A549 (cell line): ENCODE measurements around the gene N4BP3. TPM values are rescaled to one million over a fixed set of nuclear protein-coding genes. Genes with fewer than 3 reads are reported as not detected.

ENCODE experiments used
- ATAC-seq, 2 experiments: fragments of 200-7000 bp in 1 of 2; fragments of >200 bp in 1 of 2; cut with Nextera tagmentation in 1 of 2; cut with Tn5 transposase in 1 of 2; 3 replicates each; pipeline versions ENCODE4 v1.8.0 to v1.9.1; 2018 to 2020; ENCODE audit warnings: mild to moderate bottlenecking in 1 of 2, moderate library complexity in 1 of 2
- CTCF ChIA-PET: fragments of 300-600 bp; sonication (Branson Sonifier 250); formaldehyde crosslinking; extraction: SDS; loops from one replicate; lab custom pipeline; 2021; ENCODE audit warnings: antibody characterized with exemption, inconsistent platforms; lab: Yijun Ruan, JAX
- POLR2A ChIA-PET: fragments of 350-600 bp; formaldehyde crosslinking; extraction: SDS; loops from one replicate; lab custom pipeline; 2021; ENCODE audit warnings: antibody characterized with exemption, inconsistent platforms; lab: Yijun Ruan, JAX
- DNase-seq, 2 experiments: peaks; one replicate each; pipeline versions ENCODE4 v3.0.0 to v3.0.0-alpha.2; 2011 to 2016; ENCODE audit warnings: low read depth in 1 of 2, low spot score in 1 of 2
- FAIRE-seq: peaks from 2 replicates; lab custom pipeline; 2011; peaks lifted over from hg19 to GRCh38; lab: Jason Lieb, UNC
- H3K27ac ChIP-seq, 2 experiments: fragments of >200 bp; sonication (Bioruptor Twin); formaldehyde crosslinking; 3 replicates each; pipeline ENCODE4 v1.5.1; 2016 to 2017
- H3K4me1 ChIP-seq: fragments of >200 bp; sonication (Bioruptor Twin); formaldehyde crosslinking; 3 replicates; pipeline ENCODE4 v1.6.1; 2016
- H3K4me2 ChIP-seq: fragments of >200 bp; sonication (Bioruptor Twin); formaldehyde crosslinking; 3 replicates; pipeline ENCODE4 v1.6.1; 2016
- H3K4me3 ChIP-seq: fragments of >200 bp; sonication (Bioruptor Twin); formaldehyde crosslinking; 3 replicates; pipeline ENCODE4 v1.5.1; 2016
- H3K9me3 ChIP-seq: fragments of >200 bp; sonication (Bioruptor Twin); formaldehyde crosslinking; 3 replicates; pipeline ENCODE4 v1.6.1; 2016
- CEBPB ChIP-seq, 2 experiments: fragments of >200 bp in 1 of 2; sonication (Bioruptor Twin) in 1 of 2; formaldehyde crosslinking in 1 of 2; IDR thresholded peaks; 2 replicates each; pipeline ENCODE4 v1.6.1; 2012 to 2016
- CHD4 ChIP-seq: fragments of 200-600 bp; sonication (generic); IDR thresholded peaks from 2 replicates; pipeline ENCODE4 v1.6.1; 2016; ENCODE audit warnings: antibody characterized with exemption, mild to moderate bottlenecking, borderline replicate concordance
- ESRRA ChIP-seq: fragments of 150-350 bp; IDR thresholded peaks from 2 replicates; pipeline ENCODE4 v1.6.1; 2014; ENCODE audit warnings: mild to moderate bottlenecking, low read length, borderline replicate concordance
- FOSL2 ChIP-seq, 2 experiments: fragments of 450-650 bp in 1 of 2; fragments of >200 bp in 1 of 2; sonication (Bioruptor Twin) in 1 of 2; formaldehyde crosslinking; IDR thresholded peaks; 2 replicates each; pipeline versions ENCODE4 v1.5.0 to v1.6.1; 2016 to 2020; ENCODE audit warnings: mild to moderate bottlenecking in 1 of 2, moderate library complexity in 1 of 2
- FOXS1 ChIP-seq: fragments of 250-450 bp; sonication (Bioruptor Pico); IDR thresholded peaks from 2 replicates; pipeline ENCODE4 v1.5.0; 2020; ENCODE audit warnings: mild to moderate bottlenecking, moderate library complexity
- HDAC2 ChIP-seq: fragments of 200-600 bp; sonication (generic); IDR thresholded peaks from 2 replicates; pipeline ENCODE4 v1.6.1; 2016
- HEYL ChIP-seq: fragments of 250-450 bp; sonication (Bioruptor Pico); IDR thresholded peaks from 2 replicates; pipeline ENCODE4 v1.8.0; 2021; ENCODE audit warnings: mild to moderate bottlenecking, moderate library complexity
- HOXB13 ChIP-seq: fragments of 250-450 bp; sonication (Bioruptor Pico); IDR thresholded peaks from 2 replicates; pipeline ENCODE4 v1.5.0; 2020; ENCODE audit warnings: low read depth, mild to moderate bottlenecking, moderate library complexity
- HOXB5 ChIP-seq: fragments of 250-450 bp; sonication (Bioruptor Pico); IDR thresholded peaks from 2 replicates; pipeline ENCODE4 v1.5.0; 2020; ENCODE audit warnings: mild to moderate bottlenecking, moderate library complexity
- KDM1A ChIP-seq: fragments of 200-600 bp; sonication (generic); IDR thresholded peaks from 2 replicates; pipeline ENCODE4 v1.6.1; 2016; ENCODE audit warnings: low read depth, mild to moderate bottlenecking
- KDM5A ChIP-seq: fragments of 200-600 bp; sonication (generic); IDR thresholded peaks from 2 replicates; pipeline ENCODE4 v1.6.1; 2016; ENCODE audit warnings: antibody characterized with exemption, mild to moderate bottlenecking
- NR3C1 ChIP-seq: fragments of >200 bp; sonication (Bioruptor Twin); formaldehyde crosslinking; IDR thresholded peaks from 3 replicates; pipeline ENCODE4 v1.6.1; 2017
- PHF8 ChIP-seq: fragments of 200-600 bp; sonication (generic); IDR thresholded peaks from 2 replicates; pipeline ENCODE4 v1.6.1; 2016; ENCODE audit warnings: low read depth, mild to moderate bottlenecking, antibody characterized with exemption, moderate library complexity, borderline replicate concordance
- RARB ChIP-seq: fragments of 250-450 bp; sonication (Bioruptor Pico); IDR thresholded peaks from 2 replicates; pipeline ENCODE4 v1.8.0; 2021; ENCODE audit warnings: mild to moderate bottlenecking, moderate library complexity
- RNF2 ChIP-seq: fragments of 200-600 bp; sonication (generic); IDR thresholded peaks from 2 replicates; pipeline ENCODE4 v1.6.1; 2016; ENCODE audit warnings: low read depth, mild to moderate bottlenecking, antibody characterized with exemption, moderate library complexity, borderline replicate concordance
- SREBF2 ChIP-seq: fragments of 450-650 bp; IDR thresholded peaks from 2 replicates; pipeline ENCODE4 v1.6.1; 2014; ENCODE audit warnings: mild to moderate bottlenecking, moderate library complexity
- TFCP2L1 ChIP-seq: fragments of 250-450 bp; sonication (Bioruptor Pico); IDR thresholded peaks from 2 replicates; pipeline ENCODE4 v1.5.0; 2021; ENCODE audit warnings: mild to moderate bottlenecking
- TP53 ChIP-seq: fragments of 250-450 bp; sonication (Bioruptor Pico); IDR thresholded peaks from 2 replicates; pipeline ENCODE4 v1.5.0; 2021; ENCODE audit warnings: mild to moderate bottlenecking, moderate library complexity
- ZC3H11A ChIP-seq: fragments of 450-650 bp; IDR thresholded peaks from 2 replicates; pipeline ENCODE4 v1.6.1; 2014; ENCODE audit warnings: antibody characterized with exemption, mild to moderate bottlenecking
- WGBS: methylation state at CpG from one replicate; pipeline ENCODE4 v1.1.6; 2017; ENCODE audit errors: missing lambda C conversion rate; 5-methylcytosine and 5-hydroxymethylcytosine counted together
- polyA plus RNA-seq, 4 experiments: library from polyadenylated mRNA; depleted of rRNA in 3 of 4; stranded (reverse); fragments of >200 nt; fragmentation: RNase III in 1 of 4; extraction: RNeasy Plus Mini Kit Qiagen cat#74134 plus additional on column Dnase treatment in 1 of 4; gene quantifications; 2 replicates in 3 of 4; 3 replicates in 1 of 4; pipeline ENCODE4 v1.2.3, GENCODE V29; 2011 to 2017
- TF ChIP-seq, protein P1 (sequence below): fragments of >200 bp; sonication (Bioruptor Twin); formaldehyde crosslinking; IDR thresholded peaks from 3 replicates; pipeline ENCODE4 v1.6.1; 2016
- TF ChIP-seq, protein P2 (sequence below): fragments of 250-450 bp; sonication (Bioruptor Pico); IDR thresholded peaks from 2 replicates; pipeline ENCODE4 v1.5.0; 2020; ENCODE audit warnings: low read depth, mild to moderate bottlenecking, moderate library complexity

The N4BP3 gene
- polyA plus RNA-seq, 2 of the 4 experiments (the other 2 are of a cell fraction): 0.12 to 0.15 TPM

DNA sequence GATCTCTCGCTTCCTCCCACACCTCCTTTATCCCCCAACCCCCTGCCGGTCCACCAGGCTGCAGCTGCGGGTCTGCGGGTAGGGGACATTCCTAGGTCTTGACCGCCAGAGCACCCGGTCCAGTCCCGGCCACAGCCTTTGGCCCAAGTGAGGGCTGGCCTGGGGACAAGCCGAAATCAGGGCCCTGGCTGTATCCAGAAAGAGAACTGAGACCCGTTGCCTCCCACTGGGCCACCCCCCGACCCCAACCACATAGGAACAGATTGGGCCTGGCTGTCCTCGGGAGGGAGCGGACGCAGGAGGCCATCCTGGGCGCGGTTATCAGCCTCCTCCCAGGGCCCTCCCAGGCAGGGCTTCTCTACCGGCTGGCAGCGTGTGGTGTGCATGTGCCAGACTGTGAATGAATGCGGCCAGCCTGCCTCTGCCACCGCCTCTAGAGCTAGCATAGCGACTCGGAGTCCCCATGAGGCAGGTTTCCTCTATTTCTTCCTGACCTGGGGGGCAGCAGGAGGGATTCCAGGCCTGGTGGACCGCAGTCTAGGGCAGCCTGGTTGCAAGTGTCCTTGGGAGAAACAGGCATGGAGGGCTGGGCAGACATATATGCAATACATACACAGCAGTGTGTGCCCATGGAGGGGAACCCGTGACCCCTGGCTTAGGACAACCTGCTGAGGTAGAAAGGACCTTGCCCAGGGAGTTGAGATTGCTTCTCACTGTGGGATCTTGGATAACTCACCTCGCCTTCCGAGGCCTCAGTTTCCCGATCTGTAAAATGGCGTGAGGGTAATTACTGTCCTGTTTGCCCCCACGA is 1.2 kb downstream of the N4BP3 start:
- Histone ChIP-seq H3K27ac (peak overlapping the region in 1 of 2 experiments; percentile 87; a peak in 3 of 6 replicates), H3K9me3 (no peaks in the 10 kb centered on the region), H3K4me3 (peak overlapping the region; percentile 59), H3K4me2 (peak overlapping the region; percentile 96), H3K4me1 (peaks cover 7% of the 10 kb centered on the region; the same call in 2 of the 3 replicates)
- ChIA-PET POLR2A (no interaction called here), CTCF (interaction anchor here (1.1 to 1.2 kb wide), 5 partner anchors 10 to 49 kb away, joined by 3 to 4 read pairs (median 3); no protein-coding TSS in a partner anchor)
- peak; percentile 27 to 57; a peak in 3 of 6 replicates for ATAC-seq
- 57% methylated on average over 15 of the region's 28 CpGs for WGBS
- no peak for DNase-seq
- TF ChIP-seq, protein P1, sequence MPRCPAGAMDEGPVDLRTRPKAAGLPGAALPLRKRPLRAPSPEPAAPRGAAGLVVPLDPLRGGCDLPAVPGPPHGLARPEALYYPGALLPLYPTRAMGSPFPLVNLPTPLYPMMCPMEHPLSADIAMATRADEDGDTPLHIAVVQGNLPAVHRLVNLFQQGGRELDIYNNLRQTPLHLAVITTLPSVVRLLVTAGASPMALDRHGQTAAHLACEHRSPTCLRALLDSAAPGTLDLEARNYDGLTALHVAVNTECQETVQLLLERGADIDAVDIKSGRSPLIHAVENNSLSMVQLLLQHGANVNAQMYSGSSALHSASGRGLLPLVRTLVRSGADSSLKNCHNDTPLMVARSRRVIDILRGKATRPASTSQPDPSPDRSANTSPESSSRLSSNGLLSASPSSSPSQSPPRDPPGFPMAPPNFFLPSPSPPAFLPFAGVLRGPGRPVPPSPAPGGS: no peak
- no peak for TF ChIP-seq RNF2
- TF ChIP-seq CEBPB (IDR thresholded peaks at IDR 0.05): no peak
- TF ChIP-seq RARB (CRISPR knock-in tag): no peak
- TF ChIP-seq ZC3H11A: no peak
- no peak for TF ChIP-seq KDM5A
- TF ChIP-seq NR3C1: no peak
- TF ChIP-seq, protein P2, sequence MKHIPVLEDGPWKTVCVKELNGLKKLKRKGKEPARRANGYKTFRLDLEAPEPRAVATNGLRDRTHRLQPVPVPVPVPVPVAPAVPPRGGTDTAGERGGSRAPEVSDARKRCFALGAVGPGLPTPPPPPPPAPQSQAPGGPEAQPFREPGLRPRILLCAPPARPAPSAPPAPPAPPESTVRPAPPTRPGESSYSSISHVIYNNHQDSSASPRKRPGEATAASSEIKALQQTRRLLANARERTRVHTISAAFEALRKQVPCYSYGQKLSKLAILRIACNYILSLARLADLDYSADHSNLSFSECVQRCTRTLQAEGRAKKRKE (CRISPR knock-in tag): no peak
- TF ChIP-seq HOXB13 (CRISPR knock-in tag): no peak
- TF ChIP-seq TFCP2L1 (CRISPR knock-in tag): no peak
- TF ChIP-seq HEYL: no peak
- TF ChIP-seq CHD4: no peak
- TF ChIP-seq FOXS1 (CRISPR knock-in tag): no peak
- TF ChIP-seq SREBF2: no peak
- no peak for TF ChIP-seq KDM1A
- no peak for TF ChIP-seq HDAC2
- no peak for TF ChIP-seq TP53
- TF ChIP-seq FOSL2 (IDR thresholded peaks at IDR 0.05): no peak
- TF ChIP-seq FOSL2 (CRISPR knock-in tag; IDR thresholded peaks at IDR 0.05): no peak
- FAIRE-seq: no peak

DNA sequence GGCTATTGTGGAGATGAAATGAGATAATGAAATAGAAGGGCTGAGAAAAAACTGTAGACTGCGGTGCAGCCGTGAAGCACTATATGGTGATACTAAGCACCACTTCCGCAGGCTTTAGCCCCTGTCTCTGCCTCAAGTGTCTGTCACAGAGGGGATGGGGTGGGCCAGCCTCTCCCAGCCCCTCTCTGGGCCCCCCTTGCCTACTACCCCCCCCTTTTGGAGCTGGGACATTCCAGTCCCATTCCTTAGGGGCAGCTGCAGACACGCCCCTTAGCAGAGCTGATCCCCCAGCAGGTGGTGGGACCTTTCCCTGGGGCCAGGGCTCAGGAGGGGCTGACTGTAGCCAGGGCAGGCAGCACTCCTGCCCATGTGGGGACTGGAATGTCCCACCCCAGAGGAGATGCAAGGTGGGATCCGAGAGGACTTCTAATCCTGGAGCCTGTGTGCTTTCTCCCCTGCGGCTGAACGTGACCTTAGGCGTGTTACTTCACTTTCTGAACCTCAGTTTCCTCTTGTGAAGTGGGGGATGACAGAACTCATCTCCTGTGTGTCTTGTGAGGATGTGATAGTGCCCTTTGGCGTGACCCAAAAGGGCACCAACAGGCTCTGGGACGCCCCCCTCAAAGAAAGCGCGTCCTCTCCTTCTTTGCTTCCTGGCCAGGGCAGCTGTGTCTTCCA is 1.9 kb downstream of the N4BP3 start:
- ATAC-seq: no peak
- Histone ChIP-seq H3K27ac (no peak overlapping the region), H3K4me2 (no peak overlapping the region), H3K4me1 (peaks cover 7% of the 10 kb centered on the region; the same call in 2 of the 3 replicates), H3K9me3 (no peaks in the 10 kb centered on the region), H3K4me3 (no peak overlapping the region)
- 79% methylated on average over 11 of the region's 12 CpGs for WGBS
- ChIA-PET CTCF (interaction anchor here (1.1 to 1.5 kb wide), 5 partner anchors 9 to 40 kb away, joined by 3 to 8 read pairs (median 4); no protein-coding TSS in a partner anchor), POLR2A (no interaction called here)
- FAIRE-seq: no peak
- no peak for TF ChIP-seq HOXB5
- TF ChIP-seq KDM5A: no peak
- TF ChIP-seq PHF8: no peak
- TF ChIP-seq, protein P1: no peak
- TF ChIP-seq CEBPB (IDR thresholded peaks at IDR 0.05): no peak
- no peak for TF ChIP-seq ESRRA
- no peak for DNase-seq
